Stimulated activated CD4-positive, alpha-beta T cell treated with anti-CD3 and anti-CD28 coated beads, Interleukin-4, amount 100 ng/mL, for 4 hours (primary cell): ENCODE measurements around the gene PDGFD.

Source experiments
- DNase-seq, 2 experiments: peaks; one replicate each; pipeline ENCODE4 v3.0.0-alpha.2; 2020

The PDGFD gene

DNA sequence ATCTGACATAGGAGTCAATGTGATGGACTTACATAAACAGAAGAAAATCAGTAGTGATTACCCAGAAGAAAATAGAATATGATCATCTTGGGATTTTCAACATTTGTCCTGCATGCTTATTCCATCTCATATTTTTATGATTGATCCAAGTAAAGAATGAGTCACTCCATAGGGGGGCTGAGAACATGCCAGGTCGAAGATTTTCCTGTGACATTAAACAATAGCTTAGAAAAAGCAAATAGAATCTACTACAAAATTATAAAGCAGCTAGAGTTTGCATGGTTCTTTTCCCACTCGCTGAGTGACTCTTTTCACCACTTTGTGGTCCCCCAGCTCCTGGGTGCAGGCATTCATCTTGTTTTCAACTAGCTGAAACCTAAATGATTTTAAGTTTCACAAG lies 71.2 kb downstream of the PDGFD start:
- DNase-seq, result no peak

DNA sequence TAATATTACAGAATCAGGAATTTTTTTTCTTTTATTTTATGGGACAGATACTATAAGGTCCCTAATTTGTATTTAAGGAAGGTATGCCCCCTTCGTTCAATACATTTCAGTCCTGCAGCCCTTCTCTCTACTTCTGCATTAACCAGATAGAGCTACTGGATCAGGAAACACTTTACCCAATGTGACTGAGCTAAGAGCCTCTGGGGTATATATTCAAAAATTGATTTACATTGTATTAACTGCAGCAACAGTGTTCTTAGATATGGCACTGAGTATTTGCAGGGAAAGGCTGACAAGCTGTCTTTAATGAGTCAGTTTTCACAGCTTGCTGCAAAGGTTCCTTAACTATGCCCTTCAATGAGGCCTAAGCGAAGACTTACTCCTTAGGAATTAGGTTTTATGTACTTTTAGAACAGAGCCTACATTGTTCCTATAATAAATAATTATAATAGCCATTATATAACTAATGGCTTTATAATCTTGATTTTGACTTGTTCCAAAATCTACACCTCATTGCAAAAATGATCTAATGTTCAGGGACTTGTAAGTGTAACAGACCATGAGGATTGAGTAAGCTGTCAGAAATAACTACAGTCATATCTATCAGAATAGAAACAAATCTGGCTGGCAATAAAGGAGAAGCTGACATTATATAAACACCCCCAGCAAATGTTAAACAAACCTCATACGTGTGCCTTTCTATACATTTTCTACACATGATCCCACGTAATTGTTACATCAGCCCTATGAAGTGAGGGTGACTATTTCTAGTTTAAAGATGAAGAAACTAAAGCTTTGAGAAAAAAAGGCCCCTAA lies 72.5 kb downstream of the PDGFD start:
- DNase-seq, result no peak

DNA sequence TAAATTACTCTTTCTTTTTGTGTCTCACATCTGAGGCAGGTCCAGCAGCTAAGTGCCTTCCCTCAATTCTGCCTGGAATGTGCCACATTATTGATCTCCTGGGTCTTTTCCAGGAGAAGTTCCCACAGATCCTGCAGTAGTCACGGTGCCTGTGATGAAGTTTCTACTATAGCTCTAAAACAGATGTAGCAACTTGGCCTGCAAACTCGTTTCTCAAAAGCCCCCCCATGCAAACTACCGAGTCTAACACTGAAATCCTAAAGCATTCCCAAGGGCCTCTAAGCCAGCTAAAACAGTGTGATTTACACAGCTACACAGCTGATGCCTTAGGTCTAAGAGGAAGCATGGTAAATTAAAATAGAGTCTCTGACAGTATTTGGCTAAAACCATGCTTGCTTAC lies 73.2 kb downstream of the PDGFD start:
- DNase-seq, result no peak

DNA sequence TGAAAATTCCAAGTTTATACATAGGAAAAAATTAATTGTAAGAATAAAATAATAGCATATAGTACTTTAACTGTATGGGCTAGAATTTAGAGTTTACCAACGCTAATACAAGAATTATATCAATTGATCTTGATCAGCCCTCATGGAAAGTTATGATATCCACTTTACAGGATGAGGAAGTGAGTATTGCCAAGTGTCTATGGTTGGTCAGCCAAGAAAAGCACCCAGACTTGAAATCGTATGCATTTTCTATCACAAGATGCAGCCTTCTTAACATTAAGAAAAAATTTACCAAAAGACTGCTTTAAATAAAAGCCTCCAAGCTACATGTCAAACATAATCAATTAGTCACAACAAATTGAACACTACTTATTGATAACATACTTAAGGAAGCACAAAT lies 74.5 kb downstream of the PDGFD start:
- no peak for DNase-seq

DNA sequence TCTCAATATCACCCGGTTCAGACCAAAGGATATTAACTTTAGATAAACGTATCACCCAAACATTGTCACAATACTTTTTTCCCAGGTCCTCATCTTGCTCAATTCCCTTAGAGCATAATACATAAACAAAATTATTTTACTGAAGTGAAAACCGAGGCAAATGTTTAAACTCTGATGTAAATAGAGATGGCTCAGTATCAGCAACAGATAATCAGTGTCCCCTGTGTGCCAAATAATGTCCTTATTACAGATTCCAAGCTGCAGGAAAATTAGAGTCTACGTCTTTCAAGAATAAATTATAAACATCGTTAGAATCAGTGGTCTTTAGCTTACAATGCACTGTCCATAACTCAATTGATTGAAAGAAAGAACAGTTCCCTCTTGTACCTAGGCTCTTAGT lies 77.3 kb downstream of the PDGFD start:
- DNase-seq, result no peak

DNA sequence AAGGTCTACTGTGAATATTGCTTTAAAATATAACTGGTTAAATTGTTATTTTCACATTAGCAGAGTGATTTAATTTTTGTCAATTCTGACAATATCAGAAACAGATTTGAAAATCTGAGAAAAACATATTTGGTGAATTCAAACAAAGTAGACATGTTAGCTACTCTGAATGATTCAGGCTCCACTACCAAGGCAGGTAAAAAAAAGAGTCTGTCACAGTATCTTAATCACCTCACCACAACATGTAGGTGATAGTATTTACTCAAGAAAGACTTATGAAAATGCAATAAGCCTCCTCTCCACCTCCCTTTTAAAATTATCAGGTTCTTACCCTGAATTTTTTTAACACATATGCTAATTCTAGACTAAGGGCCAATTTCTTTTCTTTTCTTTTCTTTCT lies 85.0 kb downstream of the PDGFD start:
- DNase-seq, result no peak

DNA sequence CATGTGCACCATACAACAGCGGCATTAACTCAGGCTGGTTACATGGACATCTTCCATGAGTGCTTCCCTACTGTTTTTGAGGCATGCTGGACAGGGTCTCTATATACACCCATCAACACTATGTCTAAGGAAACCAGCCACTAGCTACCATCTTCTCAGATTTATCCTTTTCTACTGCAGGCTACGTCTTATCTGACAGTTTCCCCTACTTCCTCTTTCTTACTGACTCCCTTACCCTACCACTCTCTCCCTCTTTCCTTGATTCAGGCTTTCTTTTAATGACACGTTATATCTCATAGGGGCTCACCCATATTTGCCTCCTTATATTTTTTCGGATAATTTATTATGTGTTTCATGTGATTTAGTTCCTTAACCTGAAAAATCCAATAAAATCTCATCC lies 85.7 kb downstream of the PDGFD start:
- DNase-seq, result no peak

DNA sequence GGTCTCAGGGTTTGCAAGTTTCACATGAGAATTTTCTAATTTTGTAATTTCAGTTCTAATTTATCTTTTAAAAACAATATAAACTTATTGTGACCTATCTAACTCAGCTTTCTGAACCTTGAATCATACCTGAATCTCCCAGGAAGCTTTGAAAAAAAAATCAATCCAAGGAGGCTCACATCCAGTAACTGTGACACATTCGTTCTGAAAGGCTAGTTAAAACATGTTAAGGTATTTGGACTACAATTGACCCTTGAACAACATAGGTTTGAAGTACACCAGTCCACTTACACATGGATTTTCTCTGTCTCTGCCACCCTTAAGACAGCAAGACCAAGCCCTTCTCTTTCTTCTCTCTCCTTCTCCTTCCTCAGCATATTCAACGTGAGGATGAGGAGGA lies 87.5 kb downstream of the PDGFD start:
- no peak for DNase-seq

DNA sequence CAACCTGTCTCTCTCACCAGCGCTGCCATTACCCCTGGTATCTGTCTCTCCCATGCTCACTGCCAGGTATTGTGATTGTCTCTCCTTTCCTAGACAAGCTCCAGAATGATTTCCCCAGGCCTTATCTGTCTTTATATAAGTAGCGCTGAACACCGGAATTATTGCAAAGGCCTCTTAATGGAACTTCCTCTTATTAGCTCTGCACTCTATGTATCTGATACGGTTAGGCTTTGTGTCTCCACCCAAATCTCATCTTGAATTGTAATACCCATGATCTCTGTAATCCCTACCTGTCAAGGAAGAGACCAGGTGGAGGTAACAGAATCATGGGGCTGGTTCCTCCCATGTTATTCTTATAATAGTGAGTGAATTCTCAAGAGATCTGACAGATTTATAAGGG lies 88.2 kb downstream of the PDGFD start:
- no peak for DNase-seq

DNA sequence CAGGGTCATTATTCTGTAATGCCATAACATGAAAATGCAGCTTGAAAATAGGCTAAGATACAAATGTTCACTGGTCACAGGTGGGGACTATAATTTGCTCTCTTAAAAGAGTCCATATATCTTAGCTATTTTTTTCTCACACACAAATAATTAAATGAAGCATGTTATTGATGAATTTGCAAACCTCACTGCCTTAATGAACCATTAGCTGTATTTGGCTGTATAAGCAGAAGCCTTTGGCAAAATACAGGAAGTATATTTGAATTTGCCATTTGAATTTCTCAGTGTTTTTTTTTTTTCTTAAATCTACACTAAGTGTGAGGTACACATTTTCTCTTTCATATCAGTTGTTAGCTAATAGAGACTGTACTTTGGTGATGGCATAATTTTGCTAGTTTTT lies 88.9 kb downstream of the PDGFD start:
- no peak for DNase-seq

DNA sequence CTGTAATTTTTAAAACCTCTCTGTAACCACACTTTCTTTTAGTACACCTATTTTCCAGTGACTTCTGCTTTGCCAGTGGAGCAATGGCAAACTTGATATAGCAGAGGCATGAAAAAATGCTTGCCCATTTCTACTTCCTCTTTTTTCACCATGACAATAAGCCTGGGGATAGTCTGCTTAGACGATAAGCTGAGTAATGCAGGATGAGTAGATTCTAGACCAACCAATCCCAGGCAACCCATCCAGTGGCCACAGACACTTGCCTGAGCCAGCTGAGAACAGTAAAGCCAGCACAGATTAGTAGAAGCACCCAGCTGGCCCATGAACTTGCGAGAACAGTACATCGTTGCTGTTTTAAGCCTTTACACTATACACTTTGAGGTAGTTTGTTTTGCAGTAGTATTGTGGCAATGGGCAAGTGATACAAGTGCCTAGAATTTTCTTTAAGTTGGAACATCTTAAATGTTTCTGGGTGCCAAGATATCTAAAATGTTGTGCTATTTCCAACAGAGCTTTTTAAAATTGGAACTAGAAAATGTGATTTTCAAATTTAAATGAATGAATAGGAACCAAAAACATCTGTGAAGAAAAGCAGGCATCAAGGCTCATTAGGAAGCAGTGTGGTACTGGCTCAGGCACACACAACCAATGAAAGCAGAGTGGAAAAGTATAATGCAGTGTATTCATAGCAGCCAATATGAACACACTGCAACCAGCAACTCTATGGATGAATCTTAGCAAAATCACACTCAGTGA lies 89.8 kb downstream of the PDGFD start:
- DNase-seq, result no peak

DNA sequence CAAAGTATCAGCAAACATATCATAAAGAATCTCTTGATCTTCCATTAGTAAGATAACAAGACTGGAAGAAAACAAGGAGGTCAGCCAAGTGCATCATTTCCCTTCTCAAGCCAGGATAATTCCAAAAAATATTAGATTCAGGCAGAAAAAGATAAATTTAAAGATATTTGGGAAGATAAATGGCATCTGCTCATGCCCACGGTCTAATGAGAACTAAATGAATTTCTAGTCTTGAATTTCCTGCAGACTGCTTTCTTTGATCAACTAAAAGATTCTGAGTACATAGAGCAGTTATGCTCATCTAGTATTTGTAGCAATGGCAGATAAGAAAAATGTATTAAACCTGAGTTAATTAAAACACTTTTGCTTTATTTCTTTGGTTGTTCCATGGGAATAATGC lies 96.4 kb downstream of the PDGFD start:
- no peak for DNase-seq

DNA sequence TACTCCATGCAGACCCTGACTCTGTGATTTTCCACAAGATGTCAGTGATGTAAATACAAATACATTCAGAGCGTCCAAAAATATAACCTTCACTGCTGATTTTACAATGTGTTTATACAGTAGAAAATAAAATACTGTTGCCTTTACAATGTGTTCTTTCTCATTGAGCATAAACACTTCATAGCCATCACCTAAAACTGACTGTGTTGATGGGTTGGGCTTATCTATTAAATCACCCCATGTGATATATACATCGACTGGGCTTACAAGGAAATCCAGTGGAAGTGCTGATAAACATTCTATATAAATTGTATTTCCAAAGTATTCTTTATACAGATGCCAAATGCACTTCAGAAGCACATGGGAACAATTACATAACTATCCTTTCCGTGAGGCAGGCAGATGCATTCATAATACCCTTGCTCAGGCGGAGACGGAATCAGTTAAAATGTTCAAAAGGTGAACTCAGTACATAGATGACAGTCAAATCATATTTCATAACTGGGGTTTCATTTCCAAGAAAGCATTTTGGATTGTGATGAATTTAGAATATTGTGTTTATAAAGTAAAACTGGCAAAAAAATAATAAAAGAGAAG lies 99.8 kb downstream of the PDGFD start:
- DNase-seq, result no peak

DNA sequence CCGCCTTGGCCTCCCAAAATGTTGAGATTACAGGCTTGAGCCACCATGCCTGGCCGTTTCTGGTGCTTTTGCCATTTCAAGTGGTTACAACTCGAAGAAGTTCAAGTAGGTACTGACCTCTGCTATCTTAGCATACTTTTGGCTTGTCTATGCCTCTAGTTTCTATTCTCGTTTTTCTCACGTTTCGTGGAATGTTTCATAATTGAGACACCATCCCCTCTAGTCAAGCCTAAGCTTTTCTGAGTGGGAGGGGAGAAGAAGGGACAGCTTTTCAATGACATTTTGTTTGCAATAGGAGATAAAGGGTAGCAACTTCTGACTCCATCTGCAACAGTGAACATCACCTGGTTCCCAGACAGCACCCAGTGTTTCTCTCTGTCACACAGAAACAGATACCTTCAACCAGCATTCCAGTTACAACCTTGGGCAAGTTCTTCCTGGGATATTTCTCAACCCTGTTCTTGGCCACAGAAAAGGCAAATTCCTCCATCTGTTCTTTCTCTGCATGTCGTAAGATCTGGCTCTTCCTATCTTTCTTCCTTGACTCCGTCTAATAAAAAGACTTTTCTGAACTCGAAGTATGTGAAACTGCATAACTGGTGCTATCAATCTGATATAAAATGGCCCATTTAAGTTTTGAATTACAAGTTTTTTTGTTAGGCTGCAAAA lies 102.0 kb downstream of the PDGFD start:
- no peak for DNase-seq

DNA sequence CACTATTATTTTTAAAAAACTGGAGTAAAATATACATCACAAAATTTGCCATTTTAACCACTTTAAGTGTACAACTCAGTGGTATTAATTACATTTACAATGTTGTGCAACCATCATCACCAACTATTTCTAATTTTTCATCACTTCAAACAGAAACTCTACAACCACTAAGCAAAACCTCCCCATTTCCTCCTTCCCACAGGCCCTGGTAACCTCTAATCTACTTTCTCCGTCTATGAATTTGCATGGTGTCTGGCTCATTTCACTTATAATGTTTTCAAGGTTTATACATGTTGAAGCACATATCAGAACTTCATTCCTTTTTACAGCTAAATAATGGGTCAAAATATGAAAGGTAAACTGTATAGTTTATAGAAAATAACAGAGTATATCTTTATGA lies 103.1 kb downstream of the PDGFD start:
- no peak for DNase-seq

DNA sequence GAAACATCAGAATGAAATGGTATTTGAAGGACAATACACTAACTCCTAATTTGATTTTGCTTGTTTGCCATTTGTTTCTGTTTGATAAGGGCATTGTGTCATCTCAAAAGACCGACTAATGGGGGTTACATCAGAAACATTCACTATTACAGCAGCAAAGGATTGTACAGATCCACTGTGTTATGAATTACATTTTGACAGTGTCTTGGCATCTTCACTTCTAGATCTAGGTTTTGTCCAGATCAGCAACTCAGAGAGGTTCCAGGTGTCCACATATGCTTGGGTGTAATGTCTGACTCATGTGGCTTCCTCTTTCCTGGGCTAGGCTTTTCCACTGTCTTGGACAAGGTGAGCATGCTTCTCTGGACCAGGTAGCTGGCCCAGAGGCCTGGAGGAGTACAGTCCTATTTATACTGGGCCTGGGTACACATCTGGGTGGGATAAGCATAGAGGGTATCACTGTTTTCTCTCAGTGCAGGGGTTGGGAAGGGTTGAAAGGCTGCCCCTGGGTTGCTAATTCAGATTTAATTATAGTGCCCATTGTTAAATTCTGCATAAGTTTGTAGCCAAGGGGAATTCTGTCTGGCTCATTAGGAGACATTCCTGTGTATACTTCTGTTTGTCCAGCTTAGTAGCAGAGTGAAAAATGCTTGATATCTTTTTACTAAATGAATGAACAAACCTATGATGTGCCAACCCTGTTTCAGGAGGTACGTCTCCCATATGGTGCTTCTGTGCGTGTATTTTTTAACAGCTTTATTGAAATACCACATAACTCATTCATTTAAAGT lies 103.7 kb downstream of the PDGFD start:
- DNase-seq, result no peak

DNA sequence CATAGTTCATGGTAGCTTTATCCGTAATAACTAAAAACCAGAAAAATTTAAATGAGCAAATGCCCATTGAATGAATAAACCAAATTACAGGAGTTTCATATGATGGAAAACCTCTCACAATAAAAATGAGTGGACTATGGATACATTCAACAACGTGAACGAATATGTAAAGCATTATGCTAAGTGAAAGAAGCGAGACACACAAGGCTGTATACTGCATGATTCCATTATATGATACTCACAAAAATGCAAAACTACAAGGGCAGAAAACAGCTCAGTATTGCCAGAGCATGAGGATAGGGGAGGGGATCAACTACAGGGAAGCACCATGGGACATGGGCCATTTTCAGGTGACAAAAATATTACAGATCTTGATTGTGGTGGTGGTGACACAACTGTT lies 105.3 kb downstream of the PDGFD start:
- no peak for DNase-seq

DNA sequence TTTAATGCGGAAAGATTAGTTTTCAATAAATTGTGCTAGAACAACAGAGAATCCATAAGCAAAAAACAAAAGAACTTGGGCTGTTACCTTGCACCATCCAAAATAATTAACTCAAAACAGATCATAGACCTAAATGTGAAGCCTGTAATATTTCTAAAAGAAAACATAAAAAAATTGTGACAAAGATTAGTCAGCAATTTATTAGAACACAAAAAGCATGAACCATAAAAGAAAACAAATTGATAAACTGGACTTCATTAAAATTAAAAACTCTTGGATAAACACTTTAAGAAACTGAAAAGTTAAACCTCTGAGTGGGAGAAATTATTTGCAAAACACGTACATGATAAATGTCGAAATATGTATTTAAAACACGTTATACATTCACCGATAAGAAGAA lies 106.0 kb downstream of the PDGFD start:
- no peak for DNase-seq

DNA sequence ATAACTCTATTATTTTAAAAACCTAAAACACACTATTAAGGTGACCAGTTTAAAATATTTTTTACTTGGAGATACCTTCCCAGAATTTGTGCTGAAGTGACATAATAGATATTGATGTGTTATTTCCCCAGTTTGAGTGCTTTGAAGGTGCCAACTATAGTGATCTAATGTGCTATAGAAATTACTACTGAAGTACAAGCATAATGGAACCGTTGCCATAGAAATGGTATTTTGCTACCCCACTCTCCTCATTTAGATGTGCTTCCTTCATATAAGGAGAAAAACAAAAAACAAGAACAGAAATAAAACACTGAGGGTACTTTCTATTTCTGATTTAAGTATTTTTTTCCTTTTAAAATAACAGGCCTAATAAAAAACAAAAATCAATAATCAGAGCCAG lies 108.4 kb downstream of the PDGFD start:
- DNase-seq, result no peak

DNA sequence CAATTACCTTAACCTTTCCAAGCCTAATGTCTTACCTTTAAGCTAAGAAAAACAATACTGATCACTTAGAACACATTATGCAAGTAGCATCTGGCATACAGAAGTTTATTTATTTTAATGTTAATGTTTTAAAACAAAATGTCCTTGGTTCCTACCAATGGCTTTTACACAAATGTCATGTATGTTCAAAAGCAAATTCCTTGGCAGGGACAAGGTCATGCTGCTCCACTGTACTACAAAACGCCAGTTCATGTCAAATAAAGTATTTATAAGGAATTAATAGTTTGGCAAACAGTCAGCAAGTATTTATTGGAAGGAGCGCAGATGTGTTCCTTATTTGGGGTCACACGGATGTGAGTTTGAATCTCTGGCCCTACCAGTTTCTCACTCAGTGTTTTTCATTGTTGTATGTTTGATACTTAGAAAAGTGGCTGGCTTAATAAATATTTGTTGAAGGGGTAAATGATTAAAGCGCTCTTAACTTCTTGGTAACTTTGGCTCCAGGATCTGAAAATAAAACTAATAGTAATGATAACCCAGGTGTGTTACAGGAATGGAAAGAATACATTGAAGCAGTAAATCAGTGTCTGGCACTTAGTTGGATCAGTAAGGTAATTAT lies 108.9 kb downstream of the PDGFD start:
- no peak for DNase-seq

DNA sequence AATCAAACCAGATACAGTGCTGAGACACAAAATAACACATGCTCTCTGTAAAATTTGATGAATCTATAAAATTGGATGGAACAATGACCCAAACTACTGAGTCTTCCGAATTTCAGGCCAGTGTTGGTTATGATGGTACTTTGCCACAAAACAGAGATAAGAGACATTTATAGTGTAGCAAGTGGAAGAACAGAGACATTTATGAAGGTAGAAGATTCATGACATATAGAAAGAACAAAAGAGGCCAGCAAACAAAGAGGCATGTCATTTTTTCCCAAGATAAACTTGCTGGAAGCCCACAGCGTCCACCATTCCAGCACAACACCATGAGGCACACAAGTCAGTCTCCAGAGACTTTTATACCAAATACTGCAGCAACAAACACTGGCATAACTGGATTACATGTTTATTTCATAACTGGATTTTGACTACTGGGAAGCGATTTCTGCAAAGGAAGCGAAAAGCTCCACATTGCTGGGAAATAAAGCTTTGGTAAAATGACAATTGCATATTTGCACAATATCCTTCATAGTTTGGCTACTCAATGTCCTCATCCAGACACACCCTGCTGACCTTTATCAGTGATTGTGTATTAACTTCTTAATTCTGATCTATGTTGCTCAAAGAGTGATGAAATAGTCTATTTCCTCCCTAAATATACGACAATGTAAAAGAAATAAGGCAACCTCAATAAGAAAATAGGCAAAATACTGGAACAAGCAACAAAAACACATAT lies 110.0 kb downstream of the PDGFD start:
- no peak for DNase-seq

DNA sequence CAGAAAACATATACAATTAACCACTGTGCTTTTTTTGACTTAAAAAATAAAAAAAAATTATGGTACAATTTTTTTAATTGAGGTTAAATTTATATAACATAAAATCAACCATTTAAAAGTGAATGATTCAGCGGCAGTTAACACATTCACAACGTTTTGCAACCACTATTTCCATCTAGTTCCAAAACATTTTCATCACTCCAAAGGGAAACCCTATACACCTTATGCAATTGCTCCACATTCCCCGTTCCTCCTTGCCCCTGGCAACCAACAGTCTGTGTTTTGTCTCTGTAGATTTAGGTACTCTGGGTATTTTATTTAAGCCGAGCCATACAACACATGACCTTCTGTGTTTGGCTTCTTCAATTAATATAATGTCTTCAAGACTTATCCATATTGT lies 112.2 kb downstream of the PDGFD start:
- no peak for DNase-seq
